Hepatocyte (in vitro differentiated cells): Measurements from ENCODE around the gene RNF227.

Source experiments
- EZH2phosphoT487 ChIP-seq: fragments of 200-600 bp; sonication (generic); IDR thresholded peaks from one replicate; pipeline ENCODE4 v1.6.1; 2018; ENCODE audit warnings: antibody characterized with exemption, mild to moderate bottlenecking, low read depth, moderate library complexity; ENCODE audit not compliant: unreplicated experiment, severe bottlenecking
- TF ChIP-seq, protein P1 (sequence below): fragments of 200-600 bp; sonication (generic); IDR thresholded peaks from 2 replicates; pipeline ENCODE4 v1.5.1; 2016; ENCODE audit warnings: antibody characterized with exemption, mild to moderate bottlenecking; ENCODE audit not compliant: poor library complexity

DNA sequence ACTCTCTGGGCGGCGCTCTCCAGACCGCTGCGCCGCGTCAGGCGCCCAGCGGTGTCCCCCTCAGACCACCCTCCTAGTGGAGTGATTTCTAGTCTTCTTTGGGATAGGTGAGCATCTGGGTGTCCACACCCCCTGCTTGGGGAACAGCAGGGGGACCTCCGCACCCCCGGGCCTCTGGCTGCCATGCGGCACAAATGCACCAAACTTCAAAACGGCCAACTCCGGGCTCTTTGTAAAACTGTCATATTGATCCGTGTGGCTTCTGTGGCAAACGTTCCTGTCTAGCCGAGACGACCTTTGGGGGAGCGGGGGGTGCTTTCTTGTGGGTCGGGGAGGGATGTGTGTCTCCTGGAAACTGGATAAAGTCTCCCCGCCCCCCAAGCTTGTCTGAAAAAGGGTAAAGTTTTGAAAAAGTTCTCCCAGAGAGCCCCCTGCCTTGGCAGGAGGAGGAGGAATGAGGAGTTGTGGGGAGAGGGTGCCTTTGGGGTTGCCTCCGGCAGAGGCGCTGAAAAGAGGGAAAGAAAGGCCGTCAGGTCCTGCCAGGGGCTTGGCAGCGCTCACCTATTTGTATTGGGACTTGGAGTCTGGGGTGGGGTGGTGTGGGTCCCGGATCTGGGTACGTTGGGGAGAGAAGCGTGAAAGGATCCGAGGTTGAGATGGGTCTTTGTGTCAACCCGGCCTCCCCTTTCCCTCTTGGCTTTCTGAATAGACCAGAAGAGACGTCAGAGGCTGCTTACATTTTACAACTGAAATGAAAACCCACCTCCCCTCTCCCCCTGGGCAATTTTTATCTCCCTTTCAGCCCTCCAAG, 29.7 kb downstream of the RNF227 start:
- TF ChIP-seq, protein P1, sequence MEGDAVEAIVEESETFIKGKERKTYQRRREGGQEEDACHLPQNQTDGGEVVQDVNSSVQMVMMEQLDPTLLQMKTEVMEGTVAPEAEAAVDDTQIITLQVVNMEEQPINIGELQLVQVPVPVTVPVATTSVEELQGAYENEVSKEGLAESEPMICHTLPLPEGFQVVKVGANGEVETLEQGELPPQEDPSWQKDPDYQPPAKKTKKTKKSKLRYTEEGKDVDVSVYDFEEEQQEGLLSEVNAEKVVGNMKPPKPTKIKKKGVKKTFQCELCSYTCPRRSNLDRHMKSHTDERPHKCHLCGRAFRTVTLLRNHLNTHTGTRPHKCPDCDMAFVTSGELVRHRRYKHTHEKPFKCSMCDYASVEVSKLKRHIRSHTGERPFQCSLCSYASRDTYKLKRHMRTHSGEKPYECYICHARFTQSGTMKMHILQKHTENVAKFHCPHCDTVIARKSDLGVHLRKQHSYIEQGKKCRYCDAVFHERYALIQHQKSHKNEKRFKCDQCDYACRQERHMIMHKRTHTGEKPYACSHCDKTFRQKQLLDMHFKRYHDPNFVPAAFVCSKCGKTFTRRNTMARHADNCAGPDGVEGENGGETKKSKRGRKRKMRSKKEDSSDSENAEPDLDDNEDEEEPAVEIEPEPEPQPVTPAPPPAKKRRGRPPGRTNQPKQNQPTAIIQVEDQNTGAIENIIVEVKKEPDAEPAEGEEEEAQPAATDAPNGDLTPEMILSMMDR, result no peak
- no peak for TF ChIP-seq EZH2phosphoT487
